ENCODE measurements around the gene SHC4.

DNA sequence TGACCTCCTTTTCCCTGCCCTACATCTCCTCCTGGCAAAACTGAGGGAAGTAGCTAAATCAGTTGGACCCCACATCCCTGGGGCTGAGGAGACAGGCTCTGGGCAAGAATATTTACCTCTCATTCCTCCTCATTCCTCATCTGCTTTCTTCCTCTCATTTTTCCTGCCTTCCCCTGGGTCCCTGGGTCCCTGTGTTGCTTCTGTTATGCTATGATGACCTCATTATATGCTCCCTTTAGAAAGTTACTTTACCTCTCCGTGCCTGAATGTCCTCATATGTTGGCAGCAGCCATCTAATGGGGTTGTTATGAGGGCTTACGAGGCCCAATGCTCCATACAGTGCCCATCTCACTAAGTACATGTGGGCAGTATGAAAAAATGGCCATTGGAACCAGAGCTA, 1.2 kb upstream of the SHC4 start:
- TF ChIP-seq, protein P1, sequence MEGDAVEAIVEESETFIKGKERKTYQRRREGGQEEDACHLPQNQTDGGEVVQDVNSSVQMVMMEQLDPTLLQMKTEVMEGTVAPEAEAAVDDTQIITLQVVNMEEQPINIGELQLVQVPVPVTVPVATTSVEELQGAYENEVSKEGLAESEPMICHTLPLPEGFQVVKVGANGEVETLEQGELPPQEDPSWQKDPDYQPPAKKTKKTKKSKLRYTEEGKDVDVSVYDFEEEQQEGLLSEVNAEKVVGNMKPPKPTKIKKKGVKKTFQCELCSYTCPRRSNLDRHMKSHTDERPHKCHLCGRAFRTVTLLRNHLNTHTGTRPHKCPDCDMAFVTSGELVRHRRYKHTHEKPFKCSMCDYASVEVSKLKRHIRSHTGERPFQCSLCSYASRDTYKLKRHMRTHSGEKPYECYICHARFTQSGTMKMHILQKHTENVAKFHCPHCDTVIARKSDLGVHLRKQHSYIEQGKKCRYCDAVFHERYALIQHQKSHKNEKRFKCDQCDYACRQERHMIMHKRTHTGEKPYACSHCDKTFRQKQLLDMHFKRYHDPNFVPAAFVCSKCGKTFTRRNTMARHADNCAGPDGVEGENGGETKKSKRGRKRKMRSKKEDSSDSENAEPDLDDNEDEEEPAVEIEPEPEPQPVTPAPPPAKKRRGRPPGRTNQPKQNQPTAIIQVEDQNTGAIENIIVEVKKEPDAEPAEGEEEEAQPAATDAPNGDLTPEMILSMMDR (conservative IDR thresholded peaks at IDR 0.05): no peak
- TF ChIP-seq EZH2 (IDR thresholded peaks at IDR 0.05; ENCODE audit: low read depth): no peak

All from PC-9 (cell line).